Left hindlimb (tissue), 1 donor: Measurements from ENCODE around the gene LDB1.
A peak's percentile ranks its signal among the peaks of the same experiment; 100 is the strongest.

Source experiments
- DNase-seq: peaks from one replicate; pipeline ENCODE4 v3.0.0-alpha.2; 2018

LDB1 gene

DNA sequence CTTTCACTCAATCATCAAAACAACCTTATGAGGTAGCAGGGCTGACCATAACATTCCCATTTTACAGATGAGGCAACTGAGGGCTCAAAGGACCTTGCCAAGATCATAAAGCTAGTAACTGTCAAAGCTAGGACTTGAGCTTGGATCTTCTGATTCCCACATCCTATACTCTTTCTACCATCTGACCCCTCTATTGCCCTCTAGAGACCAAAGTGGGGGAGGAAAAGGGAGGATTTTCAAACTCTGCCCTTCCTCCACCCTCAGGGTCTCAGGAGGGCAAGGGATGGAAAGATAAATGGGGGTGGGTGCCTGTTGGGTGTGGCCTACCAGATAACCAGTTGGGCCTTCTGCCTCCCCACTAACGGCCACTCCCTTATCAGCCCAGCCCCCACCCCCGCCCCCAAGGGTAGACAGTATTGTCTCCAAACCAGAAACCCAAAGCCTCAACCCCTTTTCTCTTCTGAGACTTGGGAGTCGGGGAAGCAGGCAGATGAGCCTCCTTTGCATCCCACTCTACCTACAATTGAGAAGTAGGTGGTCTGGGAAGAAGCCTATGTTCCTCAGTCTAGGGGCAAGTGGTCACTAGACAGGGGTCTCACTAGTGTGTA is 7.9 kb downstream of the LDB1 start:
- no peak for DNase-seq

DNA sequence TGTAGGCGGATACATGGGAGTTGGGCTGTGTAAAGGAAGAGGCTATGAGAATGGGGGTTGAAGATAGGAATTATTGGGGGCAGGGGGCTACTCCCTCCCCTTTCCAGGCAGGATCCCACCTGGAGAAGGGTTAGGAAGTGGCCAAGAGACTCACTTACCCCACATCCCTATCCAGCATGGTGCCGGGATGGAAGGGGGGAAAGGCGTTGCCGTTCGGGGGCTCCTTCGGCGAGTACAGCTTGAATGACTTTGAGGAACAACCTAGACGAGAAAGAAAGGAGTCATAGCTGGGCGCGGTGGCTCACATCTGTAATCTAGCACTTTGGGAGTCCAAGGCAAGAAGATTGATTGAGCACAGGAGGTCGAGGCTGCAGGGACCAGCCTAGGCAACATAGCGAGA is 8.9 kb downstream of the LDB1 start:
- DNase-seq = no peak

DNA sequence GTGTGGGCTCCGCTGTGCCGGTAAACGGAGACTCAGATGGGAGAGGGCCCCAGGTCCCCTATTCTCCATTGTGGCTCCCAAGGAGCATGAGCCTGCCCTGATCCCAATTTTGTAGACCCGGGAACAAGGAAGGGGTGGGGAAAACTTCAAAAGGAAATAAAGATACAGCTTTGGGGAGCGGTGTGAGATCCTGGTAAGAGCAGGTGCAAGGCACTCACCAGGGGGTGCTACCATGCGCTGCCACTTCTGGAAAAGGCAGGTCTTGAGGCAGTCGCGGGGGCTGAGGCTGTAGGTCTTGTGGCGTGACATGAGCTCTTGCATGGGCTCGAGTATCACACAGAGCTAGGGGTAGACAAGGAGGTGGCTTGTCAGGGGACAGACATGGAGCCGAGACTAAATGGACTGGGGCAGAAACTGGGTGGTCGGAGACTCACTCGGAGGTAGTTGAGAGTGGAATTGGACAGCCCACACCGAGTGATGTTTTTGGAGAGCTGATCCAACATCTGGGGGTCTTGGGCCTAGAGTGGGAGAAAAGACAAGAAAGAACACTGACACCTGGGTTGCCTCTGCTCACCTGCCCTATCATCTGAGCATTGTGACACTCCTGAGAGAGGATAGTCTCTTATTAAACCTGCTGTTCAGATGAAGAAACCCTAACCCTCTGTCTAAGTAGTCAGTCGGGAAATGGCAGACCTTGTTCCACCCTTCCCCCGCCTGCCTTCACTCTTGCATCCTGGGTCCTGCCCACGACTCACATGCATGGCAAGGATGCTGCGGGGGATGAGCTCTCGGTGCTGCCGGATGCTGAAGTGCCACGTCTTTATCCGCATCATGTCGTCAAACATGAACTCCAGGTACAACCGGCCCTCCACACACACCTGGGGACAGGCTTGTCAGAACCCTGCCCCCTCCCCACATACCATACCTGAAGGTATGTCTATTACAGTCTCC is 10.7 kb downstream of the LDB1 start:
- no peak for DNase-seq

DNA sequence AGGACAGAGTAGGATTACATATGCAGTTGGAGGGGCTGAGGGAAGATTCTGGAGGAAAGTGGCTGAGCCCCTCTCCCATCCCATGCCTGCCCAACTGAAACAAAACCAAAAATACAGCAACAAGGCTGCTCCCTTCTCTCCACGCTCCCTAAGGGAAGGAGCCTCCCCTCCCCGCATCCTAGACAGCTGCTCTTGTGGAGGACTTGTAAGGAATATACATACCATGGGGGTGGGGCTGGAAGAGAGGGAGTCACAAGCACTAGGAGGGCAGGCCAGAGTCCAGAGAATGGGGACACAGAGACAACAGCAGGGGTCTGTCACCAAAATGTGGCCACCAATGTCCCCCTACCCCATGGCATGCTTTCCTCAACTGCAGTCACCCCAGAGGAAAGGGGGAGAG is 13.2 kb downstream of the LDB1 start:
- no peak for DNase-seq

DNA sequence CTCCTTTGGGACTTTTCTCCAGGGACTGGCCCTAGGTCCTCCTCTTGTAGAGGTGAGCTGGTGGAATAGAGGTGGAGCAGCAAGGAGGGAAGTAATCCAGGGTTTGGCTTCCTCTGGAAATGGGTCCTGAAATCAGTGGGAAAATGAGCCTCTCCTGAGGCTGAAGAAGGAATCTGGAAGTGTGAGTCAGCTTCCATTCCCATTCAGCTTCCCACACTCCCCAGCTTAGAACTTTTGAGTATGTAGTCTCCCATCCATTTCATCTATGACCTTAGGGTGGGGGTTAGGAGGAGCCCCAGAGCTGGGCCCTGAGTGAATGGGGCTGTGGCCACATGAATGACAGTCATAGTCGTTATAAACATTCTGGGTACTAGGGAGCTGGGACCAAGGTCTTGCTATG is 17.7 kb downstream of the LDB1 start:
- no peak for DNase-seq

DNA sequence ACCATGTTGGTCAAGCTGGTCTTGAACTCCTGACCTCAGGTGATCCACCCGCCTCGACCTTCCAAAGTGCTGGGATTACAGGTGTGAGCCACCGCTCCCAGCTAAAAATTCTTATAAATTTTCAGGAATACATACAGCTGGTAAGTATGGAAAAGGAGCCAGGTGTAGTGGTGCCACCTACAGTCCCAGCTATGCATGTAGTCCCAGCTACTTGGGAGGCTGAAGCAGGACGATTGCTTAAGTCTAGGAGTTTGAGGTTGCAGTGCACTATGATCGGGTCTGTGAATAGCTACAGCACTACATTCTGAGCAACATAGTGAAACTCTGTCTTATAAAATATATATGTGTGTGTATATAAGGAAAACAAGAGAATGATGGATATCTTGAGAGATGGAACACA is 19.0 kb downstream of the LDB1 start:
- DNase-seq = no peak

DNA sequence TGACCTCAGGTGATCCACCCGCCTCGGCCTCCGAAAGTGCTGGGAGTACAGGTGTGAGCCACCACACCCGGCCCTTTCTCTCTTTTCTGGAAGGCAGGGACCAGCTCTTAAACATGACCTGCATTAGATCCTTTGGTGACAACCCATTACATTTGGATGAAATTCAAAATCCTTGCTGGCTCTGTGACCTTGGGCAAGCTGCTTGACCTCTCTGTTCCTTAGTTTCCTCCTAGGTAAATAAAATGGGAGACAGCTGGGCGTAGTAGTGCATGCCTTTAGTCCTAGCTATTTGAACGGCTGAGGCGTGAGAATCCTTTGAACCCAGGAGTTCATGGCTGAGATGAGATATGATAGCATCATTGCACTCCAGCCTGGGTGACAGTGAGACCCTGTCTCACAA is 23.7 kb downstream of the LDB1 start:
- no peak for DNase-seq

DNA sequence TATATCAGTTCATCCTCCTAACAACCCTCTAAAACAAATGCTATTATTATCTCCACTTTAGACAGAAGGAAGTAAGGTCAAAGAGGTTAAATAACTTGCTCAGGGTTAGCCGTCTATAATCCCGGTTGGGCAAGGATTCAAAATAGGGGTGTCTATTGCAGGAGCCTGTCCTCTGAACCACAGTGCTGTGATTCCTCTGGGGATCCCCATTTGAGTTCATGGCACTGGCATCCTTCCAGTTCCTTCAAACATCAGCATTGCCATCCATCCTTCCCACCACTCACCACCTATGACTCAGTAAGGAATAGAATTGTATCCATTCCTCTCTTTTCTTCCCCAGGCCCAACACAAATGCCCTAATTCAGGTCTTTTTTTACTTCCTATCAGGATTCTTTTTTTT is 29.4 kb downstream of the LDB1 start:
- DNase-seq = no peak

DNA sequence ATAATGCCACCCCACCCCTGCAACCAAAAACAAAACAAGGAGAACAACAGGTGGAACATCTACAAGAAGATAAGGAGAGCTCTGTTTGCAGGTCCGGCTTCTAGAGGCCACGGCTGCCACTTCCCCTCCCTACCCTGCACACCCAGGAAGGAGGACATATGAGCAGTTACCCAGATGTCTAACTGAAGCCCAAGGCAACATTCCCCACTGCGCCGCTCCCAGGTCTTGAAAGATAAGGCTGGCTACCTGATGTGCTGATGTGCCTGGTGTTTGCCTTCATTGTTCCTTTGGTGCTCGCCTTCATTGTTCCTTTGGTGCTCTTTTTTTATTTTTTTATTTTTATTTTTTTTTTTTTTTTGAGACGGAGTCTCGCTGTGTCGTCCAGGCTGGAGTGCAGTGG is 34.0 kb downstream of the LDB1 start:
- no peak for DNase-seq

DNA sequence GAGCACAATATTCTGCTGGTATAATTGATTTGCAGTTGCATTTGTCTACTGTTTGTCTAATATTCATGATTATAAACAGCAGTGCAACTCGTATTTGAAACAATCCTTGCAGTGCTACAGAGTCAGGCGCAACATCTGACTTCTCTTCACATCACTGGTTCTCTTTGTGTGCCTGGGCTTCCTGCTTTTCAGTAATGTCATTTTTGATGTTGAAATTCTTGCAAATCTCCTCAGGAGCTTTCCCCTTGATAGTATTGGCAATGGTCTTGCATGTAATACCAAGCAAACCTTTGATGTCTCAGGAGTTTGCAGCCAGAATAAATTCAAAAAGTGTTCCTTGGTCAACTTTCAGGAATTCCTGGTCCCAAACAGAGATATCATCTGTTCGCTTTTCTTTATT is 34.8 kb downstream of the LDB1 start:
- no peak for DNase-seq

DNA sequence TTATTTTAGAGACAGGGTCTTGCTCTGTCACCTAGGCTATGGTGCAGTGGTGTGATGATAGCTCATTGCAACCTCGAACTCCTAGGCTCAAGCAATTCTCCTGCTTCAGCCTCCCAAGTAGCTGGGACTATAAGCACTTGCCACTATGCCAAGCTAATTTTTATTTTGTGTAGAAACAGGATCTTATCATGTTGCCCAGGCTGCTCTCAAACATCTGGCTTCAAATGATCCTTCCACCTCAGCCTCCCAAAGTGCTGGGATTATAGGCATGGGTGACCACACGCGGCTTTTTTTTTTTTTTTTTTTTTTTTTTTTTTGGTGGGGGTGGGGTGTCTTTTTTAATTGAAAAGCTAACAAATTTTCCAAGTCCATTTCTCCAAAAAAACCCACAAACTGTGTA is 36.6 kb downstream of the LDB1 start:
- no peak for DNase-seq

DNA sequence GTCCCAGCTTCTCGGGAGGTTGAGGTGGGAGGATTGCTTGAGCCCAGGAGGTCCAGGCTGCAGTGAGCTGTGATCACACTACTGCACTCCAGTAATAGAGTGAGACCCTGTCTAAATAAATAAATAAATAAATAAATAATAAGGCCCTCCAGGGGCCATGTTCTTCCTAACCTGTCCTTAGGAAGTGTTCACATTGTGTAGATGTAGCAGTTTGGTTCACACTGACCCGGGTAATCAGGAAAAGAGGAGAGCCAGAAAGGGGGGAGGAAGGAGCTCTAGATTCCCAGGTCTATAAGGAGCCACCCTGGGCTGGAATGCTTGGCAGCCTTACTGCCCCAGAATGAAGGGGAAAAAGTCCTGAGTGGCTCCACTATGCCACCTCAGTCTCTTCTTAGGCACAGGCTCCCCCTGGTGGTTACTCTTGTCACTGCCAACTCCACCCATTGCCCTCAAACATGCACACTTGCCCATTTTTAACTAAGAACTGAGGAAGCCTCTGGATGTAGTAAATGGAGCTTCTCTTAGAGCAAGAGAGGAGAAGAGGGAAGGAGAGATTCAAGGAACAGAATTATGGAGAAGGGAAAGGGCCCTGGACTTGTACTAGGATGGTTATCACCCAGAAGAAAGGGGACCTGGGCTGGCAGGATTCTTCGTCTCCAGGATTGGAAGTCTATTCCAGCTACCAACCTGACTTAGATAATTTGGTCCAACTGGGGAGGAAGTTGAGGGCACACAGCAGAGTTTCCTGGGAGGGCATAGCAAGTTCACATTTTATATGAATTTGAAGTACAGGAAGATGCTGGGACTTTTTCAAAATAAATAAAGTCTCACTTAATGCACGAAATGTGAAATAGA is 47.3 kb downstream of the LDB1 start:
- DNase-seq = peak; percentile 65

DNA sequence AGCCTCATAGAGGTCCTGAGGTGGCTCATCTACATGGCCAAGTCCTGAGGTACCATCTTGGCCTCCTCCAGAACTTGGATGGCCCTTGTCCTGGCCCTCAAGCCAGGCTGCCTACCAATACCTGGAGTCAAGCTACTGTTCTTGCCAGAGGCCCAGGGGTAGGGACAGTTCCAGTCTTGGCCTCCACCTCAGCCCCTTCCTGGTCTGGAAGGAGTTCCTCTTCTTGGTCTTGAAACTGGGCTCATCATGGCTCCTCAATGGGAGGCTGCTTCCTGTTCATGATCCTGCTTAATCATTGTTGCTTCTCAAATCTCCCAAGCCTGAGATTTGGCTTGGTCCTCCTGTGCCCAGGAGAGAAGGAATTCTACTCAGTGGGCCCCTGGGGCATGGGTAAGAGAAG is 51.1 kb downstream of the LDB1 start:
- DNase-seq = no peak

DNA sequence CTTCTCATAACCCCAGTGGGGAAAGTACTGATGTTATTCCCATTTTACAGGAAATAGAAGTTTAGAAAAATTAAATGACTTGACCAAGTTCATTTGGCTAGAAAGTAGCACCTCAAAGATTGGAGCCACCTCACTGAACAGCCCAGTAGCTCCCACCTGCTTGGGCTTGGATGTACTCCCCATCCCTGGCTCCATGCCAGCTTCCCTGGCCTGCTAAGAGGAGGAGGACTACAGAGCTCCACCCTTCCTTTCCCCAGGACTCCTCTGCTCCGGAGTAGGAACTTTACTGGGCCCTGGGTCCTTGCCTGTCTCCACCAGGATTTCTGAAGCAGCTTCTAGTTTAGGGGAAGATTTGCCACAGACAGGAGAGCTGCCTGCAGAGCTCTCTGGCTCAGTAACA is 52.0 kb downstream of the LDB1 start:
- DNase-seq = no peak

DNA sequence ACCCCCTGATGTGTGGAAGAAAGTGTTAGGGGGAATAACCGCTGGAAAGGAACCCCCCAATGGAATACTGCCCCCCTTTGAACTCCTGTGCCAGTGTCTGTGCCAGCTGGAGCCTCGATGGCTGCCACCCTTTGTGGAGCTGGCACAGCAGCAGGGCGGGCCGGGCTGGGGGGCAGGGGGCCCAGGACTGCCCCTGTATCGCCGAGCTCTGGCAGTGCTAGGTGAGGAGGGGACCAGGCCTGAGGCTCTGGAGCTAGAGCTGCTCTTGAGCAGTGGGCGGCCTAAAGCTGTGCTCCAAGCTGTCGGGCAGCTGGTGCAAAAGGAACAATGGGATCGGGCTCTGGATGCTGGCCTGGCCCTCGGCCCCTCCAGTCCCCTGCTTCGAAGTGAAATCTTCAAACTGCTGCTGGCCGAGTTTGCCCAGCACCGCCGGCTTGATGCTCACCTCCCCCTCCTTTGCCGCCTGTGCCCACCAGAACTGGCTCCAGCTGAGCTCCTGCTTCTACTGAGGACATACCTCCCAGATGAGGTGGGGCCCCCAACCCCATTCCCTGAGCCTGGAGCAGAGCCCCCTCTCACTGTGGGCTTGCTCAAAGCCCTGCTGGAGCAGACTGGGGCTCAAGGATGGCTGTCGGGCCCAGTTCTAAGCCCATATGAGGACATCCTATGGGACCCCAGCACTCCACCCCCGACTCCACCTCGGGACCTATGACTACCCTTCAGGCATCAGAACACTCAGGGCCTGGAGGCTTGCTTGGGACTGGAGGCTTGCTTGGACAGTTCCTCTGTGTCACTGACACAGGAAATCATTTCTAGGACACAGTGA is 52.9 kb downstream of the LDB1 start:
- DNase-seq = no peak

DNA sequence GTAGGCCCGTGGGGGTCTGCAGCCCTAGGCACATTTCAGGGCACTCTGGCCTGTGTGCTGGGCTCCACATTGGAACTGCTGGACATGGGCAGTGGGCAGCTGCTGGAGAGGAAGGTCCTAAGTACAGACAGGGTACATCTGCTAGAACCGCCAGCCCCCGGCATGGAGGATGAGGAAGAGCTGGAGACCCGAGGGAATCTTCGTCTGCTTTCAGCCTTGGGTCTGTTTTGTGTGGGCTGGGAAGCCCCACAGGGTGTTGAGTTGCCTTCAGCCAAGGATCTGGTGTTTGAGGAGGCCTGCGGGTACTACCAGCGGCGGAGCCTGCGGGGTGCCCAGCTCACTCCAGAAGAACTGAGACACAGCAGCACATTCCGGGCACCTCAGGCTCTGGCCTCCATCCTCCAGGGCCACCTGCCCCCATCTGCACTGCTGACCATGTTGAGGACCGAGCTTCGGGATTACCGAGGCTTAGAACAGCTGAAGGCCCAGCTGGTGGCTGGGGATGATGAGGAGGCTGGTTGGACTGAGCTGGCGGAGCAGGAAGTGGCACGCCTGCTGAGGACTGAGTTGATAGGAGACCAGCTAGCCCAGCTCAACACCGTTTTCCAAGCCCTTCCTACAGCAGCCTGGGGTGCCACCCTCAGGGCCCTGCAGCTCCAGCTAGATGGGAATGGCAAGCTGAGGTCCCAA is 53.6 kb downstream of the LDB1 start:
- DNase-seq = no peak

DNA sequence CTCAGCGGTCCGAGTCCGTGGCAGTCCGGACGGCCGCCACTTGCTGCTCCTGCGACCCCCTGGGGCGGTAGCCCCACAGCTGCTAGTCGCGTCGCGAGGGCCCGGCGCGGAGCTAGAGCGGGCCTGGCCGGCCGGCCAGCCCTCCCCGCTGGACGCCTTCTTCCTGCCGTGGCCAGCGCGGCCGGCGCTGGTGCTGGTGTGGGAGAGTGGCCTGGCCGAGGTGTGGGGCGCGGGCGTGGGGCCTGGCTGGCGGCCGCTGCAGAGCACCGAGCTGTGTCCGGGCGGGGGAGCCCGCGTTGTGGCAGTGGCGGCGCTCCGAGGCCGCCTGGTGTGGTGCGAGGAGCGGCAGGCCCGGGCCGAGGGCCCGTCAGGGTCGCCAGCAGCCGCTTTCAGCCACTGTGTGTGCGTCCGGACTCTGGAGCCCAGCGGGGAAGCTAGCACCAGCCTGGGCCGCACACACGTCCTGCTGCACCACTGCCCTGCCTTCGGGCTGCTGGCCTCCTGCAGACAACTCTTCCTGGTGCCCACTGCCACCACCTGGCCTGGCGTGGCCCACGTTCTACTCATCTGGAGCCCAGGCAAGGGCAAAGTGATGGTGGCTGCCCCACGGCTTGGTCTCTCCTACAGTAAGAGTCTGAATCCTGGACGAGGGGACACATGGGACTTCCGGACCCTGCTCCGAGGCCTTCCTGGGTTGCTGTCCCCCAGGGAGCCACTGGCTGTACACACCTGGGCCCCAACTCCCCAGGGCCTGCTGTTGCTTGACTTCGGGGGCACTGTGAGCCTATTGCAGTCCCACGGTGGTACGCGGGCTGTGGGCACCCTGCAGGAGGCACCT is 54.4 kb downstream of the LDB1 start:
- peak; percentile 42 for DNase-seq

DNA sequence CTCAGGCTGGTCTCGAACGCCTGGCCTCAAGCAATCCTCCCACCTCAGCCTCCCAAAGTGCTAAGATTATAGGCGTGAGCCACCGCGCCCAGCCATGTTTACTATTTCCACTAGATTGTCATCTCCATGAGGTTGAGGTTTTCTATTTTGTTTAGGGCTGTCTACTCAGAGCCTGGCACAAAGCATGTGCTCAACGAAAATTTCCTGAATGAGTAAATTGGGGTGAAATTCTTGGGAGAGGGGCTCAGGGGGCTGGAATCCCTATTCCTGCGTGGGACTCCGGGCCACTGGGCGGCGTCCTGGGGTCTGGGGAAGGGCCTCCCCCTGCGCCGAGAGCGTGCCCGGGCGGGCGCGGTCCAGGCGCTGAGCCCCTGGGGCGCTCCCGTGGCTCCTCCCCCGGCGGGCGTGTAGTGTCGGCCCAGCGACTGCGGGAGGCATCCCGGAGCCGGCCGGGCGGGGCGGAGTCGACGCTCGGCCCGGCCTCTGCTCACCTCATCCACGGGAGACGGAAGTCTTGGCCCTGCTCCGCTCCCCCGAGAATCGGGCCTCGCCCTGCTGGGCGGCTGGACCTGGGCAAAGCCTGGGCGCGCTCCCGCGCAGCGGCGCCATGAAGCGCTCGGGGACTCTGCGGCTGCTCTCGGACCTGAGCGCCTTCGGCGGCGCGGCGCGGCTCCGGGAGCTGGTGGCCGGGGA is 55.2 kb downstream of the LDB1 start, which contains the start of gene HPS6:
Gene HPS6, plus strand, starts transcription at position 482 of the 693 bp plus-strand sequence. Its CDS starts 126 bp downstream, at position 608.
- DNase-seq = peak; percentile 91

DNA sequence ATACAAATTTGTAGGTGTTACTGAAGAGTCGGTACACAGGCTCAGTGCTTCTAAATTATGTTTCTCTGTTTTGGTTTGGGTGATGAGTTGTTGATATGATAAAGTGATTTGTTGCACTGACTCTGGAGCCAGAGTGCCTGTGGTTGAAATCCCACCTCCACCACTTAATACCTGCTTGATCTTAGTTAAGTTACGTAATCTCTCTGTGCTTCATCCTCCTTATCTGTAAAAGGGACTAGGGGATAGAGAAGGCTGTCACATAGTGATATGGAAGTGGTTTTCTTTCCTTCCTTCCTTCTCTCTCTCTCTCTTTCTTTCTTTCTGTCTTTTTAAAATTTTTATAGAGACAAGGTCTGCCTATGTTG is 55.7 kb downstream of the LDB1 start:
- no peak for DNase-seq

DNA sequence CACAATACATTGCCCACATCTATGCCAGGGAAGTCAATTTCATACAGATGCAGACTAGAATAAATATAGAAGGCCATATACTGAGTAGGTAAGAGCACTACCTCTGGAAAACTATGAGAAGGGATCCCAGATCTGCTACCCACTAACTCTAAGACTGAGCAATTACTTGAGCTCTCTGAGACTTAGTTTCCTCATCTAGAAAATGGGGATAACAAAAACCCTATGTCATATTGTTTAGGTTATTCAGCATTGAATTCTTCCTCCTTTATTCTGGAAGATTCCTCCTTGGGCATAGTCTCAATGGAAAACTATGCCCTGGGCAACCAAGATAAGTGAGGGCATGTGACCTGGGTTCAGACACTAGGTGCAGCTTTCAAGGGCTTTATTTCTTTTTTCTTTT is 60.2 kb downstream of the LDB1 start:
- no peak for DNase-seq
